Upper lobe of right lung (tissue), 1 donor: ENCODE results near the gene CALM1. TPM values are rescaled to one million over a fixed set of nuclear protein-coding genes. Genes with fewer than 3 reads are reported as not detected.

ENCODE experiments used
- ATAC-seq: fragments of 200-7000 bp; cut with Tn5 transposase; one replicate; pipeline ENCODE4 v1.9.1; 2020; ENCODE audit warnings: mild to moderate bottlenecking, moderate library complexity
- DNase-seq: peaks from one replicate; pipeline ENCODE4 v3.0.0-alpha.2; 2020
- H3K27ac ChIP-seq: fragments of 200-600 bp; one replicate; pipeline ENCODE4 v1.8.0; 2022
- H3K27me3 ChIP-seq: fragments of 200-600 bp; one replicate; pipeline ENCODE4 v1.8.0; 2022; ENCODE audit warnings: mild to moderate bottlenecking
- H3K36me3 ChIP-seq: fragments of 200-600 bp; one replicate; pipeline ENCODE4 v1.8.0; 2022
- H3K4me1 ChIP-seq: fragments of 200-600 bp; one replicate; pipeline ENCODE4 v1.8.0; 2022
- H3K4me3 ChIP-seq: fragments of 200-600 bp; one replicate; pipeline ENCODE4 v1.8.0; 2022; ENCODE audit warnings: mild to moderate bottlenecking
- H3K9me3 ChIP-seq: fragments of 200-600 bp; one replicate; pipeline ENCODE4 v1.8.0; 2022
- intact Hi-C: fragments of 100-400 bp; cut with DNase I; formaldehyde crosslinking; loops from one replicate; pipeline ENCODE4 v1.11.0; 2022
- total RNA-seq: library from RNA; stranded (reverse); fragmentation: NEBNext Ultra II Directional; extraction: Animal tissue kit (Norgen Biotek cat#: 25700); gene quantifications from one replicate; pipeline ENCODE4 v1.2.1, GENCODE V29; 2021
- TF ChIP-seq, protein P1 (sequence below): fragments of 200-600 bp; IDR thresholded peaks from one replicate; pipeline ENCODE4 v1.8.0; 2022; ENCODE audit warnings: antibody characterized with exemption
- donor health status: DM: no; HTN: yes; CAD: no; lungs with severe emphysema.

Gene CALM1
- total RNA-seq, 1 donor from 2014 or later, result 477 TPM

DNA sequence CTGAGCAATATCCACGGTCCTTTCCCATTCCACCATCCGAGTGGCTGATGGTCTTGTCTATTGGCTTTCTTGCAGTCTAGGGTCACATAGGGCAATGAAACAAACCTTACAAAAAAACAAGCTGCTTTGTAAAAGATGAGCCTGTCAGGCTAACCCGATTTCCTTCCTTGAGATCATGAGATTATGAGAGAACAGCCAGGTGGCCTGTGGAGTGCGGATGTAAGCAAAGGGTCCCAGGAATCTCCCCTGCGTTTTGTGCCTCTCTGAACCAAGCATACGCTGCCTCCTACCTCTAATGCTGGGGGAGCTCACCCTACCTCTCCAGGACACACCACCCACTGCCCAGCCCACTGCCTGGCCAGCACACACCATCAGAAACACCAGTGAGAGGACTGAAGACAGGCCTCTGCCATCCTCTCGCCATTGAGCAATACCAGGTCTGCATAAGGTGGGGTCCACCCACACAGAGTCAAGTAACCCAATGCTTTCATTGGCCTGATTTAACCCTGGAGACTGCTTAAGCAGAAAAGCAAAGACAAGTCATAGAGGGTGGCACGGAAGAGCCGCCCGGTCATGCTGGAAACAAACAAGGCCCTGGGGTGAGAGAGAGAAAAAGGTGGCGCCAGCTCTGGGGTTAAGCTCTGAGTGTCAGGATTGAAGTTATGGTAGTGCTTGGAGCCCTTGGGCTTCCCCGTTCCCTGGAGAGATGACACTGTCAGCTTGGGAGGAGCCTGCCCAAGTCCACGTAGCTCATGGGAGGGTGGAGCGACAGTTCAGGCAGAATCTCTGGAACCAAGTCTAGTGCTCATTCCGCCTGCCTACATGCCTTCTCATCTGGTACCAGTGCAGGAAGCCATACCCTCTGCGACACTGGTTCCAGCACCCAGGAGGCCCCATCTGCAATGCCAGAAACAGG, 46.6 kb downstream of the CALM1 start:
- ATAC-seq, result no peak
- intact Hi-C loops, result no loop called here
- Histone ChIP-seq H3K4me1 (no peaks in the 10 kb centered on the region), H3K4me3 (no peak overlapping the region), H3K36me3 (no peaks in the 10 kb centered on the region), H3K9me3 (no peaks in the 10 kb centered on the region), H3K27me3 (no peaks in the 10 kb centered on the region), H3K27ac (no peak overlapping the region)
- DNase-seq, result peak; percentile 28
- TF ChIP-seq, protein P1, sequence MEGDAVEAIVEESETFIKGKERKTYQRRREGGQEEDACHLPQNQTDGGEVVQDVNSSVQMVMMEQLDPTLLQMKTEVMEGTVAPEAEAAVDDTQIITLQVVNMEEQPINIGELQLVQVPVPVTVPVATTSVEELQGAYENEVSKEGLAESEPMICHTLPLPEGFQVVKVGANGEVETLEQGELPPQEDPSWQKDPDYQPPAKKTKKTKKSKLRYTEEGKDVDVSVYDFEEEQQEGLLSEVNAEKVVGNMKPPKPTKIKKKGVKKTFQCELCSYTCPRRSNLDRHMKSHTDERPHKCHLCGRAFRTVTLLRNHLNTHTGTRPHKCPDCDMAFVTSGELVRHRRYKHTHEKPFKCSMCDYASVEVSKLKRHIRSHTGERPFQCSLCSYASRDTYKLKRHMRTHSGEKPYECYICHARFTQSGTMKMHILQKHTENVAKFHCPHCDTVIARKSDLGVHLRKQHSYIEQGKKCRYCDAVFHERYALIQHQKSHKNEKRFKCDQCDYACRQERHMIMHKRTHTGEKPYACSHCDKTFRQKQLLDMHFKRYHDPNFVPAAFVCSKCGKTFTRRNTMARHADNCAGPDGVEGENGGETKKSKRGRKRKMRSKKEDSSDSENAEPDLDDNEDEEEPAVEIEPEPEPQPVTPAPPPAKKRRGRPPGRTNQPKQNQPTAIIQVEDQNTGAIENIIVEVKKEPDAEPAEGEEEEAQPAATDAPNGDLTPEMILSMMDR, result no peak

DNA sequence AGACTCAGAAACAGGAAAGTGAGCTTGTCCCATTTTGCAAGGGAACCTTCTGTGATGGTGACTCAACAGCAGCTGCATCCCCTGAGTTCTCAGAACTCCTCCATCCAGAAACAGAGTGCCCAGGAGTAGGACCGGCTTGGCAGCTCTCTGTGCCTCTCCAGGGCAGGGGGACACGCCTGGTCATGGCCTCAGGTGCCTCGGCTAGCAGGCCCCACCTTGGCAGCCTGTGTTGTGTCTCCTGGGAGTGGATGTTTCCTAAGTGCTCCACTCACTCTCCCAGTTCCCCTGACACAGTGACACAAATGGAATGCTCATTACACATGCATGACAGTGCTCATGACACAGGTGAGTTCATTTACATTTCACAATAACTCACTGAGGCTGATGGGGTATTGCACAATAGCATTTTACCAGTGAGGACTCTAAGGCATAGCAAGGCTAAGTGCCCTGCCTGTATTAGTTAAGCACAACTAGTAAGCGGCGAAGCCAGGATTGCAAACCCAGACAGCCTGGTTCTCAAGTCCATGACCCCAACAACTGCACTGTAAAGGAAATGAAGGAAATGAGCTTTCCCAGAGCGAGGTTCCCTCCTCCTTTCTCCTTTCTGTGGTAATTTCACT, 47.4 kb downstream of the CALM1 start:
- DNase-seq (peak; percentile 89), ATAC-seq (peak; percentile 95)
- Histone ChIP-seq H3K9me3 (no peaks in the 10 kb centered on the region), H3K27me3 (no peaks in the 10 kb centered on the region), H3K4me1 (no peaks in the 10 kb centered on the region), H3K4me3 (no peak overlapping the region), H3K36me3 (no peaks in the 10 kb centered on the region), H3K27ac (no peak overlapping the region)
- TF ChIP-seq, protein P1, result no peak
- intact Hi-C loops, result no loop called here

DNA sequence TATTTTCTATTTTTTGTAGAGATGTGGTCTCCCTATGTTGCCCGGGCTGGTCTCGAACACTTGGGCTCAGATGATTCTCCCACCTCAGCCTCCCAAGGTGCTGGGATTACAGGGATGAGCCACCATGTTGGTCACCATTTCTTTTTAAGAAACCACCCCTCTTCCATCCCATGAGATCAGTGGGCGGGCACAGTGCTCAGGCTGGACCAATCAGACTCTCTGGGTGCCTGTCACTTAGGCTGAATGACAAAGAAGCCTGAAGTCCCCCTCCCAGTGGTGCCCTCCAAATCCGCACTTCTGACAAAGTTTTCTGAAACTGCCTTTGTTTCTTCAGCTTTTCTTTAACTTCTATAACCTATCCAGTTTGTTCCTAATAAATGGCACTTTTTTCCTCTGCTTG, 48.2 kb downstream of the CALM1 start:
- no peaks in the 10 kb centered on the region for H3K36me3 ChIP-seq
- H3K27me3 ChIP-seq, result no peaks in the 10 kb centered on the region
- TF ChIP-seq, protein P1, result no peak
- no peak overlapping the region for H3K27ac ChIP-seq
- H3K9me3 ChIP-seq, result no peaks in the 10 kb centered on the region
- DNase-seq, result peak; percentile 31
- H3K4me1 ChIP-seq, result no peaks in the 10 kb centered on the region
- no peak overlapping the region for H3K4me3 ChIP-seq
- no peak for ATAC-seq
- intact Hi-C loops, result no loop called here

DNA sequence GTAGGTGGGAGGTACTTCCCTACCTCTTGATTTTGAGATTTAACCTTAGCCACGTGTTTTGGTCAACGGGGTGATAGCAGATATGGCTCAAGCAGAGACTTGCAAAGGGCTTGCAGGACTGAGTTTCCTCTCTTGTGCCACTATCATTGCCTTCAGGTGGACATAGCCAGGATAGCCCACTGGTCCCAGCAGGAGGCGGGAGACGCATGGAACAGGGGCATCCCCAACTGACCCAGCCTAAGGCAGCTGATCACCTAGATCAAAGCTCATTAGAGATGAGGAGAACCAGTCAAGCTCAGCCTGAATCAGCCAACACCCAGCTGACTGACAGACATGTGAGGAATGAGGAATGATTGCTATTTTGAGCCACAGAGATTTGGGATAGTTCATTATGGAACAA, 49.6 kb downstream of the CALM1 start:
- H3K27me3 ChIP-seq, result no peaks in the 10 kb centered on the region
- no peaks in the 10 kb centered on the region for H3K9me3 ChIP-seq
- TF ChIP-seq, protein P1, result no peak
- no peak for ATAC-seq
- no peak overlapping the region for H3K27ac ChIP-seq
- H3K36me3 ChIP-seq, result no peaks in the 10 kb centered on the region
- no peak for DNase-seq
- no peak overlapping the region for H3K4me3 ChIP-seq
- intact Hi-C loops, result no loop called here
- no peaks in the 10 kb centered on the region for H3K4me1 ChIP-seq

DNA sequence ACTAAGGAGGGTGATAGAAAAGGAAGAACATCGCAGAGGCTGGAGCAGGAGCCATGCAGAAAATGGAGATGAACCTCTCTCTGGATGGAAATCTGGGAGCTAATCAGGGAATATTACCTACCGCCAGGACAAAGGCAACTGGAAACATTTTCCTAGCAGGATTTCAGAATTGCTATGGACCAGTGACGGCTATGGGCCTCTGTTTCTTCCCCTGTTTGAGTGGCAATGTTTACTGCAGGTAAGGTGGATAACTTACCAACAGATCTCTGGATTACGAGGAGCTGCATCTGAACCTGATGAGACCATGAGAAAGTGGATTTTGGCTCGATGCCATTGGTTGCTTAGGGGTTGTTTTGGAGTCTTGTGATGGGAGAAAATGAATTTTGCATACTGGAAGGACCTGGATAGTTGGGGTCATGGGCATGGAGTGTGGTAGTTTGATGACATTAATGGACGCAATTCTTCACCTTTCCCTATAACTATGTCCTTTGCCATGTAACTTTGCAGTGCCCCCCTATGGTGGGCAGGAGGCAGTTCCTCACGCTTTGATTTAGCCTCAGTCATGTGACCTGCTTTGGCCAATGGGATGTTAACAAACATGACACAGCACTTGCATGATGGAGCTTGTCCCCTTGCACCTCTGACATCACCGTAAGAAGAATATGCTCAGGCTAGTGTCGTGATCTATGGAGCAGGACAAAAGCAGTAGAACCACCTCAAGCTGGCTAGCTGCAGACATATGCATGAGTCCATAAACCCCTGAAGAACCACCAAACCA, 51.1 kb downstream of the CALM1 start:
- Histone ChIP-seq H3K4me1 (no peaks in the 10 kb centered on the region), H3K36me3 (no peaks in the 10 kb centered on the region), H3K27me3 (no peaks in the 10 kb centered on the region), H3K27ac (no peak overlapping the region), H3K9me3 (no peaks in the 10 kb centered on the region), H3K4me3 (no peak overlapping the region)
- DNase-seq (no peak), ATAC-seq (no peak)
- TF ChIP-seq, protein P1, result no peak
- intact Hi-C loops, result no loop called here
